K562 (cell line): ENCODE measurements around the gene PRRC2B. TPM values are rescaled to one million over a fixed set of nuclear protein-coding genes. Genes with fewer than 3 reads are reported as not detected.

Source experiments
- ATAC-seq: fragments of 200-7000 bp; cut with Tn5 transposase; 3 replicates; pipeline ENCODE4 v1.9.1; 2020; ENCODE audit warnings: moderate library complexity
- BruUV-seq: library from RNA; stranded (reverse); fragments of 400-500 nt; replicated peaks from 2 replicates; lab custom pipeline; 2021; lab: Mats Ljungman, UMichigan
- CTCF ChIA-PET: fragments of 300-600 bp; formaldehyde crosslinking; extraction: SDS; loops from one replicate; lab custom pipeline; 2021; ENCODE audit warnings: low intra/inter-chr PET ratio; lab: Yijun Ruan, JAX
- POLR2A ChIA-PET: fragments of 300-600, 350-650 bp; sonication (Branson Sonifier 250); formaldehyde crosslinking; extraction: SDS; loops from one replicate; lab custom pipeline; 2021; ENCODE audit warnings: antibody characterized with exemption, inconsistent platforms; lab: Yijun Ruan, JAX
- DNase-seq, 4 experiments: peaks; one replicate each; pipeline versions ENCODE4 v3.0.0 to v3.0.0-alpha.2; 2011 to 2018; ENCODE audit warnings: low spot score in 3 of 4, mixed read lengths in 3 of 4; ENCODE audit errors: extremely low read depth in 1 of 4
- FAIRE-seq: peaks from 2 replicates; lab custom pipeline; 2011; peaks lifted over from hg19 to GRCh38; lab: Jason Lieb, UNC
- H2AFZ ChIP-seq: 2 replicates; pipeline ENCODE4 v1.6.0; 2011; ENCODE audit warnings: low read depth, low read length, control low read depth, inconsistent platforms
- H3K27ac ChIP-seq: fragments of 200-600 bp; 3 replicates; pipeline ENCODE4 v1.8.0; 2011; ENCODE audit warnings: low read depth, mild to moderate bottlenecking, control low read depth, inconsistent platforms, low read length, moderate library complexity, mixed read lengths; ENCODE audit errors: extremely low read depth
- H3K27me3 ChIP-seq, 2 experiments: fragments of 300-600 bp in 1 of 2; 2 replicates in 1 of 2; 3 replicates in 1 of 2; pipeline versions ENCODE4 v1.6.0 to v1.8.0; 2011; ENCODE audit warnings: inconsistent platforms in 2 of 2, low read length in 2 of 2, mild to moderate bottlenecking in 1 of 2, mixed read lengths in 1 of 2, moderate library complexity in 1 of 2; ENCODE audit not compliant: control insufficient read depth in 2 of 2, insufficient read depth in 2 of 2
- H3K36me3 ChIP-seq: fragments of 300-600 bp; 3 replicates; pipeline ENCODE4 v1.8.0; 2011; ENCODE audit warnings: mild to moderate bottlenecking, low read length, inconsistent platforms; ENCODE audit not compliant: control insufficient read depth, insufficient read depth
- H3K4me1 ChIP-seq, 2 experiments: fragments of 200-600 bp in 1 of 2; replicated peaks in 1 of 2; 2 replicates in 1 of 2; 3 replicates in 1 of 2; pipeline versions ENCODE4 v1.5.1 to v1.8.0; 2011; ENCODE audit warnings: inconsistent platforms in 2 of 2, low read length in 2 of 2, mild to moderate bottlenecking in 1 of 2, mixed read lengths in 1 of 2, moderate library complexity in 1 of 2; ENCODE audit not compliant: control insufficient read depth in 2 of 2, insufficient read depth in 2 of 2
- H3K4me2 ChIP-seq: 2 replicates; pipeline ENCODE4 v1.6.1; 2011; ENCODE audit warnings: low read length, control low read depth, inconsistent platforms, mixed read lengths; ENCODE audit not compliant: insufficient read depth
- H3K4me3 ChIP-seq: fragments of 200-600 bp; sonication (generic), shearing (Covaris generic); 2 replicates; pipeline ENCODE4 v1.5.1; 2016; ENCODE audit warnings: control low read depth, inconsistent platforms
- H3K79me2 ChIP-seq: fragments of 200-600 bp; 3 replicates; pipeline ENCODE4 v1.8.0; 2011; ENCODE audit warnings: low read length, inconsistent platforms; ENCODE audit not compliant: control insufficient read depth, insufficient read depth
- H3K9ac ChIP-seq, 2 experiments: 2 replicates each; pipeline versions ENCODE4 v1.6.0 to v1.6.1; 2011; ENCODE audit warnings: low read depth in 2 of 2, low read length in 2 of 2, control low read depth in 1 of 2, inconsistent platforms in 1 of 2, mild to moderate bottlenecking in 1 of 2, mixed read lengths in 1 of 2; ENCODE audit not compliant: insufficient read depth in 1 of 2
- H3K9me1 ChIP-seq: one replicate; pipeline ENCODE4 v1.6.0; 2011; ENCODE audit warnings: inconsistent platforms, mild to moderate bottlenecking, low read length, moderate library complexity; ENCODE audit not compliant: control insufficient read depth, insufficient read depth
- H3K9me3 ChIP-seq: replicated peaks from 2 replicates; pipeline ENCODE4 v1.5.1; 2011; ENCODE audit warnings: low read depth, low read length, inconsistent platforms; ENCODE audit not compliant: control insufficient read depth, insufficient read depth
- H4K20me1 ChIP-seq: replicated peaks from 2 replicates; pipeline ENCODE4 v1.6.1; 2011; ENCODE audit warnings: low read length, inconsistent platforms, mixed read lengths; ENCODE audit not compliant: control insufficient read depth, insufficient read depth
- HLTF ChIP-seq: fragments of 450-650 bp; IDR thresholded peaks from 2 replicates; pipeline ENCODE4 v1.6.1; 2016
- ILK ChIP-seq: fragments of 450-650 bp; IDR thresholded peaks from 2 replicates; pipeline ENCODE4 v1.6.1; 2016; ENCODE audit warnings: missing genetic modification characterization, low read depth, mild to moderate bottlenecking, missing compliant biosample characterization, moderate library complexity, borderline replicate concordance
- MCM5 ChIP-seq: fragments of 450-650 bp; IDR thresholded peaks from 2 replicates; pipeline ENCODE4 v1.6.1; 2016; ENCODE audit warnings: low read depth
- PTTG1 ChIP-seq: fragments of 450-650 bp; IDR thresholded peaks from 2 replicates; pipeline ENCODE4 v1.6.1; 2016; ENCODE audit warnings: low read depth, mild to moderate bottlenecking, missing genetic modification characterization, missing compliant biosample characterization
- REST ChIP-seq, 2 experiments: fragments of 450-650 bp; formaldehyde crosslinking in 1 of 2; IDR thresholded peaks; 2 replicates each; pipeline versions ENCODE4 v1.4.0 to v1.6.1; 2014 to 2020; ENCODE audit warnings: mild to moderate bottlenecking in 2 of 2, borderline replicate concordance in 1 of 2, low read depth in 1 of 2
- TAF7 ChIP-seq: fragments of 450-650 bp; IDR thresholded peaks from 2 replicates; pipeline ENCODE4 v1.6.1; 2016; ENCODE audit warnings: missing genetic modification characterization, missing compliant biosample characterization
- TGIF2 ChIP-seq: sonication (generic); formaldehyde crosslinking; IDR thresholded peaks from 2 replicates; pipeline ENCODE4 v1.8.1; 2022; ENCODE audit warnings: mild to moderate bottlenecking, missing genetic modification reagents, moderate library complexity
- ZNF140 ChIP-seq: fragments of 250-450 bp; sonication (Bioruptor Pico); IDR thresholded peaks from 2 replicates; pipeline ENCODE4 v1.8.0; 2021; ENCODE audit warnings: moderate library complexity, mild to moderate bottlenecking, inconsistent platforms
- ZNF239 ChIP-seq: fragments of 250-450 bp; sonication (Bioruptor Pico); IDR thresholded peaks from 2 replicates; pipeline ENCODE4 v1.4.0; 2020; ENCODE audit warnings: mild to moderate bottlenecking
- WGBS: fragments of 100-300 bp; shearing (Covaris generic); methylation state at CpG from one replicate; pipeline ENCODE4 v1.1.6; 2016; ENCODE audit warnings: low coverage, mixed read lengths; ENCODE audit not compliant: insufficient coverage; ENCODE audit errors: missing lambda C conversion rate; 5-methylcytosine and 5-hydroxymethylcytosine counted together
- in situ Hi-C: fragments of 300-500 bp; cut with MboI; formaldehyde crosslinking; loops from 4 replicates; pipeline ENCODE4 v1.15.0; 2018; ENCODE audit warnings: inconsistent platforms, mixed read lengths
- intact Hi-C: fragments of 100-400 bp; cut with micrococcal nuclease; formaldehyde crosslinking; loops from 2 replicates; pipeline ENCODE4 v1.14.2; 2022
- polyA plus RNA-seq, 8 experiments: library from polyadenylated mRNA; depleted of rRNA in 4 of 8; stranded (reverse) in 5 of 8; unstranded in 3 of 8; fragments of >200 nt; fragmentation: Nextera tagmentation in 2 of 8; fragmentation: Illumina TruSeq in 1 of 8; extraction: Ambion mirVana in 2 of 8; extraction: Trizol in 1 of 8; gene quantifications; 2 replicates each; pipeline versions ENCODE4 v1.2.1 to v1.2.3, GENCODE V29; 2011 to 2014; ENCODE audit warnings: inconsistent platforms in 1 of 8, missing spikeins in 1 of 8
- total RNA-seq, 7 experiments: library from RNA; depleted of rRNA in 6 of 7; stranded (reverse); fragments of >200 nt in 6 of 7; fragmentation: Illumina TruSeq in 2 of 7; extraction: Trizol in 2 of 7; gene quantifications; 2 replicates each; pipeline versions ENCODE4 v1.2.1 to v1.2.3, GENCODE V29; 2011 to 2021; ENCODE audit warnings: low replicate concordance in 1 of 7

The PRRC2B gene
- total and polyA plus RNA-seq, 9 of the 15 experiments (the other 6 are each of a cell fraction or from before 2014, with no cell fraction given): 0.34 to 125 (median 30.9) TPM

DNA sequence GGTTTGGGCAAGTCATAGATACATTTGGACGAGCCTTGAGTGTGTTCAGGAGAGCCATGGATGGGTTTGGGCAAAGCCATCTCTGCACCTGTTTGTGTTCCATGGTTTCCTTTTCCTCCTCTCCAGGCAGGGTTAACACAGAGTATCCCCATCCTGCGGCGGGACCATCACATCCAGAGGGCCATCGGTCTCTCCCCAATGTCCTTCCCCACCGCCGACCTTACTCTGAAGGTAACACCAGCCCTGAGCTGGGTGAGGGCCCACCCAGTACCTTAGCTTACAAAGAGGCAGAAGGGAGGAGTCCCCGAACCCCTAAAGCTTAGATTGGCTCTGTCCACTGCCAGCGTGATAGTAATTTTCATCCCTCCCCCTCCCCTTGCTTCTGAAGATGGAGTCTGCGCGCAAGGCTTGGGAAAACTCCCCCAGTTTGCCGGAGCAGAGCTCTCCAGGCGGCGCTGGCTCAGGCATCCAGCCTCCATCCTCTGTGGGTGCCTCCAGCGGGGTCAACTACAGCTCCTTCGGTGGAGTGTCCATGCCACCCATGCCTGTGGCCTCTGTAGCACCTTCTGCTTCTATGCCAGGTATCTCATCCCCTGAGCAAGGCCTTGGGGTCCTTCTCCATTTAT is 90.8 kb downstream of the PRRC2B start:
- intact Hi-C loops: no loop called here

DNA sequence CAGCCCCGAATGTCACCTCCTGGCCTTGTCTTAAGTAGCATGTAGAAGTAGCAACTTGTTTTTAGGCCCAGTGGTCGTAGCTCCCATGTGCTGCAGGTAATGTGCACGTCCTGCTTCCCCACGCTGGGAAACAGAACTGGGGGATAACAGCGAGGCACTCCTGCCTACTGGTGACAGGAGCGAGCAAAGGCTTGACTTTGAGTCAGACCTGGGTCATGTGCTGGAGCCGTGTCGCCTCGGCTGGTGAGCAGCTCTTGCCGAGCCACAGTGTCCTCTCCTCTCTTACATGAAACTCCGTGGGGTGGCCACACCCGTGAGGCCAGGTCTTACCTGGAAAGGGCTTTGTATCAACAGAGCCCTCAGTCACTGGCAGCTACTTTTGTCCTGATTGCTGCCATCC is 91.3 kb downstream of the PRRC2B start:
- no peak overlapping the region for H2AFZ ChIP-seq
- ChIA-PET CTCF (interaction anchor here (0.5 kb wide), 1 partner anchor 262 kb away, joined by 3 read pairs; no protein-coding TSS in a partner anchor), POLR2A (interaction anchor here (0.6 to 1.2 kb wide), 3 partner anchors 15 to 789 kb away, joined by 3 to 4 read pairs (median 4); no protein-coding TSS in a partner anchor)
- WGBS: 96% methylated on average over 12 of the region's 12 CpGs
- no peak overlapping the region for H3K27ac ChIP-seq
- H3K9me1 ChIP-seq: peaks cover 4% of the 10 kb centered on the region
- H3K9me3 ChIP-seq: no peaks in the 10 kb centered on the region
- H3K36me3 ChIP-seq: peaks cover 96% of the 10 kb centered on the region
- DNase-seq (no peak), FAIRE-seq (no peak), ATAC-seq (no peak)
- no peaks in the 10 kb centered on the region for H3K79me2 ChIP-seq
- BruUV-seq: no TSS peak
- H3K4me1 ChIP-seq: no peaks in the 10 kb centered on the region
- in situ Hi-C loops (no loop called here), intact Hi-C loops (no loop called here)
- no peak overlapping the region for H3K4me2 ChIP-seq
- H3K4me3 ChIP-seq: no peak overlapping the region
- H3K9ac ChIP-seq: no peak overlapping the region
- no peaks in the 10 kb centered on the region for H3K27me3 ChIP-seq
- peaks cover 8% of the 10 kb centered on the region for H4K20me1 ChIP-seq
- TF ChIP-seq REST (IDR thresholded peaks at IDR 0.05; ENCODE audit: borderline replicate concordance) (no peak), REST (CRISPR knock-in tag; IDR thresholded peaks at IDR 0.05; ENCODE audit: low read depth) (no peak)

More for the DNA sequence above, 90.8 kb downstream of the PRRC2B start:
- DNase-seq (no peak), ATAC-seq (no peak), FAIRE-seq (no peak)
- no peak overlapping the region for H3K4me3 ChIP-seq
- no peaks in the 10 kb centered on the region for H3K79me2 ChIP-seq
- TF ChIP-seq HLTF (no peak), ILK (tag) (no peak), MCM5 (no peak), TGIF2 (CRISPR knock-in tag) (no peak), PTTG1 (no peak), ZNF140 (CRISPR knock-in tag) (no peak), TAF7 (tag) (no peak), ZNF239 (CRISPR knock-in tag) (no peak)
- WGBS: 97% methylated on average over 14 of the region's 15 CpGs
- peaks cover 95% of the 10 kb centered on the region for H3K36me3 ChIP-seq
- no peak overlapping the region for H3K9ac ChIP-seq
- no peaks in the 10 kb centered on the region for H3K4me1 ChIP-seq
- in situ Hi-C loops: no loop called here
- H3K4me2 ChIP-seq: no peak overlapping the region
- ChIA-PET CTCF (interaction anchor here (0.5 kb wide), 1 partner anchor 263 kb away, joined by 3 read pairs; no protein-coding TSS in a partner anchor), POLR2A (interaction anchor here (0.6 to 1.2 kb wide), 3 partner anchors 15 to 790 kb away, joined by 3 to 4 read pairs (median 4); no protein-coding TSS in a partner anchor)
- H4K20me1 ChIP-seq: peaks cover 8% of the 10 kb centered on the region
- no TSS peak for BruUV-seq
- no peaks in the 10 kb centered on the region for H3K9me3 ChIP-seq
- peaks cover 4% of the 10 kb centered on the region for H3K9me1 ChIP-seq
- no peaks in the 10 kb centered on the region for H3K27me3 ChIP-seq
- H2AFZ ChIP-seq: no peak overlapping the region
- H3K27ac ChIP-seq: no peak overlapping the region
